Measurements from ENCODE around the gene FGF14.
A peak's percentile ranks its signal among the peaks of the same experiment; 100 is the strongest.

Gene FGF14

DNA sequence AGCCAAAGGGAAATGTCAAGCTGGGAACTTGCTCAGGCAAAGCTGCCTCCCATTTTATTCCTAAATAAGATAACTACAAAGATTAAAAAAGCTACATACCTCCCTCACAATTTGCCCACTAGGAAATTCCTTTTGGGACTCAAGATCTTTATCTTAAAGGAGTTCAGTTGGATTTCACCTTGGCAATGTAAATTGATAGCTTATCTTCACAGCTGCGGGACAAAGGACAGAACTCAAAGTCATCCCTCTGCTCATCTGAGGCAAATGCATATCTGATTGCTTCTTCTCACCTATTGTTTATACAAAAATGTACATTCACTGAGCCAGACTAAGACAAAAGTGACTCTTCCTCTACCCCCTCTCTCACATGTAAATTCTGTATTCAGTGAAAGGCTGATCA lies 47.8 kb downstream of the FGF14 start:
- Histone ChIP-seq H2BK5ac (ENCODE audit: low read depth, low read length, poor library complexity) (no peak overlapping the region), H3K27ac (ENCODE audit: low read depth, low read length) (no peak overlapping the region), H3K9ac (ENCODE audit: low read length) (no peak overlapping the region), H3K27me3 (ENCODE audit: insufficient read depth, low read length) (no peaks in the 10 kb centered on the region), H4K12ac (ENCODE audit: low read depth, low read length) (no peak overlapping the region), H3K18ac (ENCODE audit: low read length) (no peak overlapping the region), H3K4me2 (ENCODE audit: low read length) (no peak overlapping the region), H3K36me3 (ENCODE audit: control insufficient read depth in 1 of 2, insufficient read depth in 2 of 2, low read length in 2 of 2) (no peaks in the 10 kb centered on the region), H4K8ac (ENCODE audit: low read depth, low read length) (no peak overlapping the region), H4K91ac (ENCODE audit: low read depth, low read length) (no peak overlapping the region), H3K4me1 (ENCODE audit: control insufficient read depth in 1 of 2, insufficient read depth in 2 of 2, low read length in 2 of 2) (no peaks in the 10 kb centered on the region), H3K4me3 (ENCODE audit: low read depth, low read length) (no peak overlapping the region), H3K9me3 (ENCODE audit: insufficient read depth, low read depth, low read length) (no peaks in the 10 kb centered on the region), H3K23ac (ENCODE audit: low read length) (no peak overlapping the region), H3K79me2 (ENCODE audit: control insufficient read depth, insufficient read depth, low read length, poor library complexity) (no peaks in the 10 kb centered on the region), H3K79me1 (ENCODE audit: low read length) (no peaks in the 10 kb centered on the region), H2BK12ac (ENCODE audit: low read length) (no peak overlapping the region), H2AK5ac (ENCODE audit: low read length) (no peak overlapping the region), H2BK120ac (ENCODE audit: insufficient read depth, low read length, poor library complexity) (no peak overlapping the region), H3K14ac (ENCODE audit: low read length) (no peak overlapping the region), H2AFZ (ENCODE audit: insufficient read depth, low read length, poor library complexity) (no peak overlapping the region), H3K4ac (ENCODE audit: low read depth, low read length) (no peak overlapping the region)
- no CpG with 5 or more reads among the region's 1 CpG for WGBS (ENCODE audit: extremely low coverage, insufficient coverage, insufficient read length)
- peak in 1 of 2 donors; percentile 56 for DNase-seq

DNA sequence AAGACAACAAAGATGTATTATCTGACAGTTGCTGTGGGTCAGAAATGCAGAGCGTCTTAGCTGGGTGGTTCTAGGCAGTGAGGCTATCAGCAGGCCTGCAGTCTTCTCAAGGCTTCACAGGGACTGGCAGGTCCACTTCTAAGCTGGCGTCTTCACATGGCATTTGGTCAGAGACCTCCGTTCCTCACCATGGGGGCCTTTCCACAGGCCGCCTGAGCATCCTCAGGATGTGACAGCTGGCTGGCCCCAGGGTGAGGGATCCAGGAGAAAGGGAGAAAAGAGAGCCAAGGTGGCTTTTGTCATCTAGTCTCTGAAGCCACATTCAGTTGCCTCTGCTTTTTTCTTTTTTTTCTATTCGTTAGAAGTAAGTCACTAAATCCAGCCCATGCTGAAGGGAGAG lies 50.3 kb downstream of the FGF14 start:
- H3K23ac ChIP-seq (ENCODE audit: low read length): no peak overlapping the region

DNA sequence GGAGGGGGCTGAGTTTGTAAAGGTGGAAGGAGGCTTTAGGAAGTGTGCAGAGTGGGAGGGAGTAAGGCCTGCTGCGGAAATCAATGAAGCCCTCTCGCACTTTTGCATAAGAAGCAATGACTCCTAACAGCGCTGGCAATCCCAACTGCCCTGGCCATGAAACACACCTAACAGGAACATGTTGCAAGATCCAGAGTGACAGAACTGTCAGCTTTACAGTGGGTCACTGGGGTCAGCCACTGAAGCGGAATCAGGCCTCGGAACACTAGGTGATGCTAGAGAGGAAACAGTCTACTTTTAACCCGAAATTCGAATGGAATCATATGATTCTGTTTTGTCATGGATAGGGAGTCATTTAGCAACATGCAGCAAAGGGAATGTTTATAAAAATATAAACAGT lies 54.4 kb downstream of the FGF14 start:
- Histone ChIP-seq H2BK120ac (ENCODE audit: insufficient read depth, low read length, poor library complexity) (no peak overlapping the region), H3K4me2 (ENCODE audit: low read length) (no peak overlapping the region), H3K36me3 (ENCODE audit: control insufficient read depth in 1 of 2, insufficient read depth in 2 of 2, low read length in 2 of 2) (no peaks in the 10 kb centered on the region), H3K4me3 (ENCODE audit: low read depth, low read length) (no peak overlapping the region), H2BK5ac (ENCODE audit: low read depth, low read length, poor library complexity) (no peak overlapping the region), H3K18ac (ENCODE audit: low read length) (no peak overlapping the region), H3K23ac (ENCODE audit: low read length) (no peak overlapping the region), H3K4ac (ENCODE audit: low read depth, low read length) (no peak overlapping the region), H3K4me1 (ENCODE audit: control insufficient read depth in 1 of 2, insufficient read depth in 2 of 2, low read length in 2 of 2) (no peaks in the 10 kb centered on the region), H3K9me3 (ENCODE audit: insufficient read depth, low read depth, low read length) (no peaks in the 10 kb centered on the region), H3K79me1 (ENCODE audit: low read length) (no peaks in the 10 kb centered on the region), H2AFZ (ENCODE audit: insufficient read depth, low read length, poor library complexity) (no peak overlapping the region), H3K79me2 (ENCODE audit: control insufficient read depth, insufficient read depth, low read length, poor library complexity) (no peaks in the 10 kb centered on the region), H3K9ac (ENCODE audit: low read length) (no peak overlapping the region), H3K14ac (ENCODE audit: low read length) (no peak overlapping the region), H2AK5ac (ENCODE audit: low read length) (no peak overlapping the region), H2BK12ac (ENCODE audit: low read length) (no peak overlapping the region), H4K8ac (ENCODE audit: low read depth, low read length) (no peak overlapping the region), H4K12ac (ENCODE audit: low read depth, low read length) (no peak overlapping the region), H3K27ac (ENCODE audit: low read depth, low read length) (no peak overlapping the region), H3K27me3 (ENCODE audit: insufficient read depth, low read length) (no peaks in the 10 kb centered on the region), H4K91ac (ENCODE audit: low read depth, low read length) (no peak overlapping the region)
- no CpG with 5 or more reads among the region's 7 CpGs for WGBS (ENCODE audit: extremely low coverage, insufficient coverage, insufficient read length)
- no peak for DNase-seq

More for the DNA sequence above, 50.3 kb downstream of the FGF14 start:
- Histone ChIP-seq H3K79me2 (ENCODE audit: control insufficient read depth, insufficient read depth, low read length, poor library complexity) (no peaks in the 10 kb centered on the region), H2AK5ac (ENCODE audit: low read length) (no peak overlapping the region), H3K27ac (ENCODE audit: low read depth, low read length) (no peak overlapping the region), H3K4me3 (ENCODE audit: low read depth, low read length) (no peak overlapping the region), H3K4me2 (ENCODE audit: low read length) (no peak overlapping the region), H3K14ac (ENCODE audit: low read length) (no peak overlapping the region), H3K4me1 (ENCODE audit: control insufficient read depth in 1 of 2, insufficient read depth in 2 of 2, low read length in 2 of 2) (no peaks in the 10 kb centered on the region), H2AFZ (ENCODE audit: insufficient read depth, low read length, poor library complexity) (no peak overlapping the region), H2BK5ac (ENCODE audit: low read depth, low read length, poor library complexity) (no peak overlapping the region), H4K12ac (ENCODE audit: low read depth, low read length) (no peak overlapping the region), H3K79me1 (ENCODE audit: low read length) (no peaks in the 10 kb centered on the region), H3K27me3 (ENCODE audit: insufficient read depth, low read length) (no peaks in the 10 kb centered on the region), H2BK12ac (ENCODE audit: low read length) (no peak overlapping the region), H3K4ac (ENCODE audit: low read depth, low read length) (no peak overlapping the region), H3K18ac (ENCODE audit: low read length) (no peak overlapping the region), H3K36me3 (ENCODE audit: control insufficient read depth in 1 of 2, insufficient read depth in 2 of 2, low read length in 2 of 2) (no peaks in the 10 kb centered on the region), H4K91ac (ENCODE audit: low read depth, low read length) (no peak overlapping the region), H3K9ac (ENCODE audit: low read length) (no peak overlapping the region), H3K9me3 (ENCODE audit: insufficient read depth, low read depth, low read length) (no peaks in the 10 kb centered on the region), H4K8ac (ENCODE audit: low read depth, low read length) (no peak overlapping the region), H2BK120ac (ENCODE audit: insufficient read depth, low read length, poor library complexity) (no peak overlapping the region)
- no peak for DNase-seq
- no CpG with 5 or more reads among the region's 5 CpGs for WGBS (ENCODE audit: extremely low coverage, insufficient coverage, insufficient read length)

DNA sequence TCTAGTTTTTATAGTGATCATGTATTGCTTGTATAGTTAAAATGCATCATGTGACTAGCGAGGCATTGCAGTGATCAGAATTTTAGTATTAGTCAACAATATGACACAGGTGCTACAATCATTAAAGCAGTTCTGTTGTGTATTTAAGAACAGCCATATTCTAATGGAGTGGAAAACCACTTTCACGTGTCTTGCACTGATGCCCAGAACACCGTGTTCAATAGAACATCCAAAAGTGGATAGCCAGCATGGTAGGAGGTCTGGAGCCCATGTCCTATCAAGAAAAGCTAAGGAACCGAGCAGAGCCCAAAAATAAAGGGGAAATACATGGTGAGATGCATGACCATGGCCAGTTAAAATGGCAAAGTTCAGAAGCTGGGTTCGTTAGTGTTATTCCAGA lies 55.1 kb downstream of the FGF14 start:
- Histone ChIP-seq H2AFZ (ENCODE audit: insufficient read depth, low read length, poor library complexity) (no peak overlapping the region), H3K9me3 (ENCODE audit: insufficient read depth, low read depth, low read length) (no peaks in the 10 kb centered on the region), H3K4me1 (ENCODE audit: control insufficient read depth in 1 of 2, insufficient read depth in 2 of 2, low read length in 2 of 2) (no peaks in the 10 kb centered on the region), H3K9ac (ENCODE audit: low read length) (no peak overlapping the region), H3K79me2 (ENCODE audit: control insufficient read depth, insufficient read depth, low read length, poor library complexity) (no peaks in the 10 kb centered on the region), H2BK5ac (ENCODE audit: low read depth, low read length, poor library complexity) (no peak overlapping the region), H3K27ac (ENCODE audit: low read depth, low read length) (no peak overlapping the region), H2BK120ac (ENCODE audit: insufficient read depth, low read length, poor library complexity) (no peak overlapping the region), H3K4me2 (ENCODE audit: low read length) (no peak overlapping the region), H3K23ac (ENCODE audit: low read length) (no peak overlapping the region), H3K14ac (ENCODE audit: low read length) (no peak overlapping the region), H4K12ac (ENCODE audit: low read depth, low read length) (no peak overlapping the region), H2BK12ac (ENCODE audit: low read length) (no peak overlapping the region), H3K79me1 (ENCODE audit: low read length) (no peaks in the 10 kb centered on the region), H3K4me3 (ENCODE audit: low read depth, low read length) (no peak overlapping the region), H3K27me3 (ENCODE audit: insufficient read depth, low read length) (no peaks in the 10 kb centered on the region), H3K18ac (ENCODE audit: low read length) (no peak overlapping the region), H3K4ac (ENCODE audit: low read depth, low read length) (no peak overlapping the region), H3K36me3 (ENCODE audit: control insufficient read depth in 1 of 2, insufficient read depth in 2 of 2, low read length in 2 of 2) (no peaks in the 10 kb centered on the region), H4K8ac (ENCODE audit: low read depth, low read length) (no peak overlapping the region), H2AK5ac (ENCODE audit: low read length) (no peak overlapping the region), H4K91ac (ENCODE audit: low read depth, low read length) (no peak overlapping the region)
- no peak for DNase-seq
- WGBS (ENCODE audit: extremely low coverage, insufficient coverage, insufficient read length): no CpG with 5 or more reads among the region's 5 CpGs
